Sigmoid colon (tissue), 7 donors: ENCODE measurements around the gene LSMEM2. TPM values are rescaled to one million over a fixed set of nuclear protein-coding genes. Genes with fewer than 3 reads are reported as not detected.

Source experiments
- DNase-seq: peaks from one replicate; pipeline ENCODE4 v3.0.0-alpha.2; 2019
- H3K27ac ChIP-seq, 4 donors: fragments of 200-600 bp; sonication (generic); one replicate each; pipeline ENCODE4 v1.5.1; 2016 to 2019; ENCODE audit warnings: mild to moderate bottlenecking in 1 of 4
- H3K27me3 ChIP-seq, 3 donors: fragments of 200-600 bp; sonication (generic); one replicate each; pipeline ENCODE4 v1.5.1; 2019; ENCODE audit warnings: mild to moderate bottlenecking in 1 of 3
- H3K36me3 ChIP-seq, 4 donors: fragments of 200-600 bp; sonication (generic); one replicate each; pipeline ENCODE4 v1.5.1; 2016 to 2019
- H3K4me1 ChIP-seq, 4 donors: fragments of 200-600 bp; sonication (generic); one replicate each; pipeline ENCODE4 v1.5.1; 2017 to 2019
- H3K4me3 ChIP-seq, 4 donors: fragments of 200-600 bp; sonication (generic); one replicate each; pipeline ENCODE4 v1.5.1; 2017 to 2019; ENCODE audit warnings: mild to moderate bottlenecking in 2 of 4, moderate library complexity in 1 of 4
- H3K9me3 ChIP-seq, 4 donors: fragments of 200-600 bp in 3 of 4; sonication (generic) in 3 of 4; one replicate each; pipeline versions ENCODE4 v1.5.1 to v1.6.1; 2013 to 2019
- EP300 ChIP-seq, 4 donors: sonication (generic); formaldehyde crosslinking; IDR thresholded peaks; one replicate each; pipeline ENCODE4 v1.6.1; 2017; ENCODE audit warnings: antibody characterized with exemption in 4 of 4
- POLR2A ChIP-seq, 2 donors: fragments of 450-650 bp; IDR thresholded peaks; one replicate each; pipeline ENCODE4 v1.6.1; 2016; ENCODE audit warnings: antibody characterized with exemption in 2 of 2, mild to moderate bottlenecking in 2 of 2, moderate library complexity in 2 of 2
- POLR2AphosphoS5 ChIP-seq, 4 donors: sonication (generic); formaldehyde crosslinking; IDR thresholded peaks; one replicate each; pipeline ENCODE4 v1.6.1; 2017; ENCODE audit warnings: antibody characterized with exemption in 4 of 4
- WGBS, 2 donors: extraction: QIAGEN DNeasy Blood & Tissue Kit; methylation state at CpG; one replicate each; pipeline ENCODE4 v1.1.7; 2013; 5-methylcytosine and 5-hydroxymethylcytosine counted together
- intact Hi-C: fragments of 100-400 bp; cut with DNase I; formaldehyde crosslinking; loops from one replicate; pipeline ENCODE4 v1.15.1; 2023
- polyA plus RNA-seq, 3 donors: library from polyadenylated mRNA; stranded (reverse); fragments of 200-250 nt; gene quantifications; one replicate each; pipeline ENCODE4 v1.2.3, GENCODE V29; 2013
- total RNA-seq, 4 donors: library from RNA; depleted of rRNA; stranded (reverse); fragments of >200 nt; gene quantifications; one replicate each; pipeline ENCODE4 v1.1.0, GENCODE V29; 2016
- TF ChIP-seq, protein P1 (sequence below), 4 experiments: fragments of 450-650 bp in 3 of 4; fragments of 200-600 bp in 1 of 4; IDR thresholded peaks; one replicate each; pipeline ENCODE4 v1.5.1; 2016 to 2019; ENCODE audit warnings: antibody characterized with exemption in 4 of 4, mild to moderate bottlenecking in 3 of 4, moderate library complexity in 2 of 4
- donor health status: healthy with polysubstance abuse.
- donor health status: Bipolar disorder and iron deficiency.
- donor health status: healthy.

The LSMEM2 gene
- total and polyA plus RNA-seq, 7 donors, result 0.13 to 0.46 TPM; not detected in 5

DNA sequence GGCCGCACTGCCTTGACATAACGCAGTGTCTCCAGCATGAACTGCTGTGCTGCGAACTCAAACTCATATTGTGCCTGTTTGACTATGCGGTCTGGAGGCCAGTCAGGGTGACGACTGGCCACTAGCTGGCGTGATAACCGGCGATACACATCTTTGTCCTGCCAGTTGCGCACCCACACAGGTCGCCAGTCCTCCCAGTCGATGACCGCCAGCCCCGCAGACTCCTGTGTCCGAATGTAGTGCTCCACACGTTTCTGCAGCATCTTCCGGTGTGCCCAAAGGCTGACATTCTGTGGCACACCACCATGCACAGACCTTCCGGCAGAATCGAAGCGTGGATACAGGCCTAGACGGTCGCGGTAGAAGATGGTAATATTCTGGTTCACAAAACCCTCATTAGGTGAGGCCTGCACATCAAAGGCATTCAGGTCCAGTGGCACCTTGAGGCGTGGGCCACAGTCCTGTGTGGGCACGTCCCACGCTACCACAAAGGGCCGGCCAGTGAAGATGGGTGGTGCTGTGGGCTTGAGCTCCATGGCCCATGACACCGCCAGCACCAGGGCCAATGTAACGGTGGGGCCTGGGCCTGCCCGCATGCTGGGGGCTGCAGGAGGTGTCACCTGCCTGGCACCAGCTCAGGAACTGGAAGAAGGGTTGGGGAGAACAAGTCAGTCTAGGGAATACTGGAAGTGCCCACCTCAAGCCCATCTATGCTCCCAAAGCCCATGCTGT, 41.2 kb downstream of the LSMEM2 start:
- H3K4me3 ChIP-seq, result peak overlapping the region; percentile 58 to 84 (median 75)

DNA sequence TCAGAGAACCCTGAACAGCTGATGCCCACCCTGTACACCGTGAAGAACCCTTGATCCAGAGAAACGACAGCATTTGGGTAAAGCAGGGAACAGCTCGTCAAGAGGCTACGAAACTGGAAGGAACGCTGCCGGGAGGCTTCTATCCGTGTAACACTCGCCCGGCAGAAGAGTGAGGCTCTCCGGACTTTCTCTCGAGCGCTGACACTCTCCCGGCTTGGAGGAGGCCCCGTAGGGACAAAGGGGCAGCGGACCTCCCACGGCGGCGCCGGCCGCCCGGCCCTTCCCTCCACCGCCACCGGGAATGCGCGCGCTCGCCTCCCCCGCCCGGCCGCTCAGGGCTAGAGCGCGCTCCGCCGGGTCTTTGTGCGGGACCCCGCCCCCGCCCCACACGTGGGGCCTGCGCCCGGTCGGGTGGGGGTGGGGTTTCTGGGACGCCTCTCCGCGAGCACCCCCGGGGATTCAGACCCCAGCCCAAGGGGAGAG, 42.0 kb downstream of the LSMEM2 start:
- H3K36me3 ChIP-seq, result peaks cover 0 to 51% (median 9%) of the 10 kb centered on the region in 4 donors
- DNase-seq, result peak; percentile 91
- 0 to 1% methylated on average over 45 of the region's 45 CpGs for WGBS, 2 donors
- no peaks in the 10 kb centered on the region for H3K27me3 ChIP-seq
- no peak for TF ChIP-seq EP300 (IDR thresholded peaks at IDR 0.05)
- peak in 1 of 2 donors; percentile 25 for TF ChIP-seq POLR2A (IDR thresholded peaks at IDR 0.05)
- peak in 2 of 4 donors; percentile 20 to 26 for TF ChIP-seq POLR2AphosphoS5 (IDR thresholded peaks at IDR 0.05)
- H3K4me3 ChIP-seq, result peak overlapping the region; percentile 58 to 84 (median 75)
- H3K4me1 ChIP-seq, result peaks cover 0 to 66% (median 59%) of the 10 kb centered on the region in 4 donors
- intact Hi-C loops, result loop anchor here (2.0 to 10.0 kb wide), 3 partner anchors 22 to 1064 kb away; partner anchors contain the start of genes GNAT1, HYAL3, MANF and NAA80
- peak overlapping the region; percentile 88 to 92 (median 92) for H3K27ac ChIP-seq
- H3K9me3 ChIP-seq, result no peaks in the 10 kb centered on the region

More for the DNA sequence above, 41.2 kb downstream of the LSMEM2 start:
- DNase-seq, result no peak
- H3K27ac ChIP-seq, result peak overlapping the region; percentile 88 to 92 (median 92)
- H3K9me3 ChIP-seq, result no peaks in the 10 kb centered on the region
- no peaks in the 10 kb centered on the region for H3K27me3 ChIP-seq
- intact Hi-C loops, result loop anchor here (2.0 to 10.0 kb wide), 3 partner anchors 21 to 1065 kb away; partner anchors contain the start of genes GNAT1, HYAL3, MANF and NAA80
- WGBS, 2 donors, result 84 to 87% methylated on average over 29 of the region's 29 CpGs
- TF ChIP-seq EP300 (IDR thresholded peaks at IDR 0.05) (no peak), POLR2A (IDR thresholded peaks at IDR 0.05) (no peak), POLR2AphosphoS5 (IDR thresholded peaks at IDR 0.05) (no peak)
- TF ChIP-seq, protein P1, sequence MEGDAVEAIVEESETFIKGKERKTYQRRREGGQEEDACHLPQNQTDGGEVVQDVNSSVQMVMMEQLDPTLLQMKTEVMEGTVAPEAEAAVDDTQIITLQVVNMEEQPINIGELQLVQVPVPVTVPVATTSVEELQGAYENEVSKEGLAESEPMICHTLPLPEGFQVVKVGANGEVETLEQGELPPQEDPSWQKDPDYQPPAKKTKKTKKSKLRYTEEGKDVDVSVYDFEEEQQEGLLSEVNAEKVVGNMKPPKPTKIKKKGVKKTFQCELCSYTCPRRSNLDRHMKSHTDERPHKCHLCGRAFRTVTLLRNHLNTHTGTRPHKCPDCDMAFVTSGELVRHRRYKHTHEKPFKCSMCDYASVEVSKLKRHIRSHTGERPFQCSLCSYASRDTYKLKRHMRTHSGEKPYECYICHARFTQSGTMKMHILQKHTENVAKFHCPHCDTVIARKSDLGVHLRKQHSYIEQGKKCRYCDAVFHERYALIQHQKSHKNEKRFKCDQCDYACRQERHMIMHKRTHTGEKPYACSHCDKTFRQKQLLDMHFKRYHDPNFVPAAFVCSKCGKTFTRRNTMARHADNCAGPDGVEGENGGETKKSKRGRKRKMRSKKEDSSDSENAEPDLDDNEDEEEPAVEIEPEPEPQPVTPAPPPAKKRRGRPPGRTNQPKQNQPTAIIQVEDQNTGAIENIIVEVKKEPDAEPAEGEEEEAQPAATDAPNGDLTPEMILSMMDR (IDR thresholded peaks at IDR 0.05), result no peak
- peaks cover 0 to 48% (median 6%) of the 10 kb centered on the region in 4 donors for H3K36me3 ChIP-seq
- peaks cover 0 to 66% (median 59%) of the 10 kb centered on the region in 4 donors for H3K4me1 ChIP-seq

DNA sequence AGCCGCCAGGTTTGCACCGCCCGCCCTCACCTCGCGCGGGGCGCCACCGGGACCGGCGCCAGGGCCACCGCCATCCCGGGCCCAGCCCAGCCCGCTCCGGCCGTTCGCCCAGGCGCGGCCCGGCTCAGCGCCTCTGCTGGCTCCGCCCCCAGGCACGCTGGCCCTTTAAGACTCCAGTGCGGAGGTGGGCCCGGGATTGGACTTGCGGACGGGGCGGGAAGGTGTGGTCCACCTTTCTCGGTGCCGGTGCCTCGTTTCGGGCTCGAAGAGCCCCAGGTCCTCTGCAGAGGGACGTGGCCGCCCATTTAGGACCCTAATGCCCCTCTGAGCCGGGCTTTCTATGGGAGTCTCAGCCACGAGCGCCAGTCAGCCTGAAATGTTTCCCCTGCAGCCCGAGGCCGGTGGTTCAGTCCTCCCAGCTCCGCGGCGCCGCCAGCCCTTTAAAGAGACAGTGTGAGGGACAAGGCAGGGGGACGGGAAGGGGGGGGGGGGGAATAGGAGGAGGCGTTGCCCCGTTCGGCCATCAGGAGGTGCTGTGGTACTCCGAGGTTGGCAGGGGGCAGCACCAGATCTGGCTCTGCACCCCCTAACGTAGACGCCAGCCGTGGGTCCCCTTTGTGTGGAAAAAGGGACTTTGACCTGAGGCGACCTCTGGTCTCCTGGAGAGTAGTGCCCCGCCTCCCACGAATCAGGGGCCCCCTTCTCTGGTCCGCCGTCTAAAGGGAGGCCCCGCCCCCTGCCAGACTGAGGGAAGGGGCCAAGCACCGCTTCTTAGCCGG, 42.6 kb downstream of the LSMEM2 start:
- H3K4me1 ChIP-seq, result peaks cover 0 to 70% (median 59%) of the 10 kb centered on the region in 4 donors
- DNase-seq, result peak; percentile 95
- 1% methylated on average over 59 of the region's 59 CpGs for WGBS, 2 donors
- peak overlapping the region; percentile 58 to 84 (median 75) for H3K4me3 ChIP-seq
- H3K9me3 ChIP-seq, result no peaks in the 10 kb centered on the region
- no peaks in the 10 kb centered on the region for H3K27me3 ChIP-seq
- H3K27ac ChIP-seq, result peak overlapping the region; percentile 88 to 92 (median 92)
- intact Hi-C loops, result loop anchor here (2.0 to 10.0 kb wide), 3 partner anchors 23 to 1063 kb away; partner anchors contain the start of genes GNAT1, HYAL3, MANF and NAA80
- TF ChIP-seq POLR2A (IDR thresholded peaks at IDR 0.05), result no peak
- peak in 2 of 4 donors; percentile 52 to 64 for TF ChIP-seq POLR2AphosphoS5 (IDR thresholded peaks at IDR 0.05)
- TF ChIP-seq, protein P1 (IDR thresholded peaks at IDR 0.05), result peak; percentile 22 to 50 (median 42)
- peaks cover 0 to 51% (median 8%) of the 10 kb centered on the region in 4 donors for H3K36me3 ChIP-seq

DNA sequence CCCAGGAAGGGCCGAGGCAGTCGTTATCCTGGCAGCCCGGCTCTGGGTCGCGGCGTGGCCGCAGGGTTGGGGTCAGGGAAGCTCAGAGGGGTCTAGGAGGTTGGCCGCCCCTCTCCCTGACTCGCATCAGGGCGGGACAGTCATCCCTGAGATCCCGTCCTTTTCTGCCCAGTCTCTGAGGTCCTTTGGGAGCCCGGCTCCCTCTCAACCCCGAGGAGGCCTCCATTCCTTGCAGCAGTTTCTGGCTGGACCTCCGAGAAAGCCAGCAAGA, 43.2 kb downstream of the LSMEM2 start:
- intact Hi-C loops, result loop anchor here (5.0 to 10.0 kb wide), 2 partner anchors 130 to 1063 kb away; partner anchors contain the start of genes GNAT1 and MANF
- peaks cover 0 to 48% (median 8%) of the 10 kb centered on the region in 4 donors for H3K36me3 ChIP-seq
- H3K4me1 ChIP-seq, result peaks cover 0 to 71% (median 61%) of the 10 kb centered on the region in 4 donors
- no peaks in the 10 kb centered on the region for H3K9me3 ChIP-seq
- H3K27me3 ChIP-seq, result no peaks in the 10 kb centered on the region
- 37 to 45% methylated on average over 14 of the region's 14 CpGs for WGBS, 2 donors
- DNase-seq, result no peak
- peak overlapping the region; percentile 58 to 84 (median 75) for H3K4me3 ChIP-seq
- peak overlapping the region; percentile 88 to 92 (median 92) for H3K27ac ChIP-seq
- TF ChIP-seq POLR2A (IDR thresholded peaks at IDR 0.05), result no peak
- peak in 2 of 4 donors; percentile 23 to 28 for TF ChIP-seq POLR2AphosphoS5 (IDR thresholded peaks at IDR 0.05)

DNA sequence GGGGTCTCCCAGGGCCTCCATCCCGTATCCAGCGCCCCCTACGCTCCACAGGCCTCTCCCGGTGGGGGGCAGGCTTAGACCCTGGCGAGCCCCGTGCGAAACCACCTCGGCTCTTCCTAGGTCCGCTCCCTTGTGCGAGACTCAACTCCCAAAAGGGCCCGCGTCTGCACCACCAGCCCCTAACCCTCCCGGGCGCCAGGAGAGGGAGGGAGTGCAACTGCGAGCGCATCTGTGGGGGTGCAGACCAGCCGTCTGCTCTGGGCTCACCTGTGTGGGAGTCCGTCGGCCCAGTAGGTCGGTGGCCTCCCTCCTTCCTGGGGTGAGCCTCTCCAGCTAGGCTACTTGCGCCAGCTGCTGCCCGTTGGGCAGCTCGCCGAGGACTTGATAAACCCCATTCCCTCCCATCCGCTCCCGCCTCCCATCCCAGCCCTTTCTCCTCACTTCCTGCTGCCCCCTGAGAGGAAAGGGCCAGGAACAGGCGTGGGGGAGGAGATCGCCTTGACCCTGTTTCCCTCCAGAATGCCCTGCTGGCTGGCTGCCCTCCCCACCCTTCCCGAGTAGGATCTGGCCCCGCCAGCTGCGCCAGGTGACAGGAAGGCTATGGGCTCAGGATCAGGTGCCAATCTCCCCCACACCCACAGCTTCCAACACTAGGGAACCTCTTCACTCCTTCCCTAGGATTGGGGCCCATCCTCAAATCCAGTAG, 43.7 kb downstream of the LSMEM2 start, which contains the start of gene HYAL2:
TSS of gene HYAL2 (minus strand) at position 360 of the 706 bp plus-strand sequence. CDS start 2,256 bp downstream, outside the sequence.
- Histone ChIP-seq H3K27me3 (no peaks in the 10 kb centered on the region), H3K36me3 (peaks cover 0 to 43% (median 7%) of the 10 kb centered on the region in 4 donors), H3K27ac (peak within 1 kb of the TSS; percentile 88 to 92 (median 92)), H3K4me1 (peaks cover 0 to 71% (median 62%) of the 10 kb centered on the region in 4 donors), H3K9me3 (no peaks in the 10 kb centered on the region), H3K4me3 (peak within 1 kb of the TSS; percentile 58 to 84 (median 75))
- intact Hi-C loops, result loop anchor here (5.0 to 10.0 kb wide), 2 partner anchors 130 to 1062 kb away; partner anchors contain the start of genes GNAT1 and MANF
- WGBS, 2 donors, result 50 to 63% methylated on average over 31 of the region's 31 CpGs
- DNase-seq, result no peak
- TF ChIP-seq, protein P1 (IDR thresholded peaks at IDR 0.05), result no peak
- TF ChIP-seq POLR2AphosphoS5 (IDR thresholded peaks at IDR 0.05), result peak; percentile 8 to 47 (median 44)
